Measurements from ENCODE around the gene DECR2. TPM values are rescaled to one million over a fixed set of nuclear protein-coding genes. Genes with fewer than 3 reads are reported as not detected.

Gene DECR2
- total RNA-seq, 1 experiment from 2014 or later = 52.6 TPM

DNA sequence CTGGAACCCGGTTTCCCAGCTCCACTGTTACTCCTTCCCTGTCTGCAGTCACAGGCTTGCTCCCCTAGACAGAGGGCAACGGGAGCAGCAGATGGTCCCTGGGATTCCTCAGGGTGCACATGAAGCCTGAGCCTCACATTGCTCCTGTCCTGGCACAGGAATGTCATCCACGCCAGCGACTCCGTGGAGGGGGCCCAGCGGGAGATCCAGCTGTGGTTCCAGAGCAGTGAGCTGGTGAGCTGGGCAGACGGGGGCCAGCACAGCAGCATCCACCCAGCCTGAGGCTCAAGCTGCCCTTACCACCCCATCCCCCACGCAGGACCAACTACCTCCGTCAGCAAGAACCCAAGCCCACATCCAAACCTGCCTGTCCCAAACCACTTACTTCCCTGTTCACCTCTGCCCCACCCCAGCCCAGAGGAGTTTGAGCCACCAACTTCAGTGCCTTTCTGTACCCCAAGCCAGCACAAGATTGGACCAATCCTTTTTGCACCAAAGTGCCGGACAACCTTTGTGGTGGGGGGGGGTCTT is 1.6 kb upstream of the DECR2 start:
- H3K4me3 ChIP-seq (ENCODE audit: low read depth, low read length) = no peak overlapping the region
- Mint-ChIP-seq H3K27me3 (ENCODE audit: insufficient read depth, unreplicated experiment) (no peaks in the 10 kb centered on the region), H3K9me3 (ENCODE audit: unreplicated experiment) (no peaks in the 10 kb centered on the region), H3K4me1 (ENCODE audit: low read depth, unreplicated experiment) (peaks cover under 1% of the 10 kb centered on the region), H3K4me3 (ENCODE audit: unreplicated experiment) (peak overlapping the region; percentile 76), H3K27ac (ENCODE audit: unreplicated experiment) (no peak overlapping the region), H3K36me3 (ENCODE audit: insufficient read depth, unreplicated experiment) (peaks cover 30% of the 10 kb centered on the region)
- BruUV-seq (replicated peaks) = no TSS peak
- intact Hi-C loops (cut with micrococcal nuclease; ENCODE audit: unreplicated experiment) = no loop called here
- H3K36me3 ChIP-seq (ENCODE audit: control insufficient read depth, insufficient read depth, low read length) = peaks cover 3% of the 10 kb centered on the region
- ChIA-PET POLR2A (interaction anchor here (0.6 kb wide), 1 partner anchor 29 kb away, joined by 4 read pairs; no protein-coding TSS in a partner anchor), CTCF (no interaction called here)
- no peak for TF ChIP-seq CTCF (IDR thresholded peaks at IDR 0.05; ENCODE audit: insufficient read depth in 1 of 2, low read depth in 1 of 2, low read length in 1 of 2, severe bottlenecking in 1 of 2, unreplicated experiment in 1 of 2)
- H3K9me3 ChIP-seq = no peaks in the 10 kb centered on the region
- DNase-seq = no peak
- H3K27me3 ChIP-seq (replicated peaks; ENCODE audit: control insufficient read depth, insufficient read depth, low read length) = no peaks in the 10 kb centered on the region
- H3K4me1 ChIP-seq = peaks cover 17% of the 10 kb centered on the region

DNA sequence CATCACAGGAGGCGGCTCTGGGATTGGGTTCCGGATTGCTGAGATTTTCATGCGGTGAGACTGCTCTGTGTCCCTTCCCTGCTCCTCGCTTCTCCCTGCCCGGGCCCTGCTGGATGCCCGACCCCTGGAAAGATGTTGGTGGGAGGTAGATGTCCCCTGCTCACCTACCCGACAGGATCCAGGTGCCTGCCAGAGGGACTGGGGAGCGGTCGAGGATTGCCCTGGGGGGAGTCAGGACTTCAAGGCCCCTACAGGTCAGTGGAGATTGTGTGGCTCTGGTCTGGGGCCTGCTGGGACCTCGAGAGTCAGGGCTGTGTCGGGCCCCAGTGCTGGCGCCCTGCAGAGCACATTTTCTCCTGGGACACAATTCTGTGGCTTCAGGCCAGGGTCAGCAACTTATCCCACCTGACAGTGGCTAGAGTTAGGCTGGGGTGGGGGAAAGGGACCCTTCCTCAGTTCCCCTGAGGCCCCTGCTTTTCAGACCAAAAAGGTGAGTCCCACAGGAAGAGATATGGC is 3.3 kb downstream of the DECR2 start:
- TF ChIP-seq CTCF (IDR thresholded peaks at IDR 0.05; ENCODE audit: insufficient read depth in 1 of 2, low read depth in 1 of 2, low read length in 1 of 2, severe bottlenecking in 1 of 2, unreplicated experiment in 1 of 2) = no peak
- peak overlapping the region; percentile 75 for H3K27ac Mint-ChIP-seq (ENCODE audit: unreplicated experiment)

DNA sequence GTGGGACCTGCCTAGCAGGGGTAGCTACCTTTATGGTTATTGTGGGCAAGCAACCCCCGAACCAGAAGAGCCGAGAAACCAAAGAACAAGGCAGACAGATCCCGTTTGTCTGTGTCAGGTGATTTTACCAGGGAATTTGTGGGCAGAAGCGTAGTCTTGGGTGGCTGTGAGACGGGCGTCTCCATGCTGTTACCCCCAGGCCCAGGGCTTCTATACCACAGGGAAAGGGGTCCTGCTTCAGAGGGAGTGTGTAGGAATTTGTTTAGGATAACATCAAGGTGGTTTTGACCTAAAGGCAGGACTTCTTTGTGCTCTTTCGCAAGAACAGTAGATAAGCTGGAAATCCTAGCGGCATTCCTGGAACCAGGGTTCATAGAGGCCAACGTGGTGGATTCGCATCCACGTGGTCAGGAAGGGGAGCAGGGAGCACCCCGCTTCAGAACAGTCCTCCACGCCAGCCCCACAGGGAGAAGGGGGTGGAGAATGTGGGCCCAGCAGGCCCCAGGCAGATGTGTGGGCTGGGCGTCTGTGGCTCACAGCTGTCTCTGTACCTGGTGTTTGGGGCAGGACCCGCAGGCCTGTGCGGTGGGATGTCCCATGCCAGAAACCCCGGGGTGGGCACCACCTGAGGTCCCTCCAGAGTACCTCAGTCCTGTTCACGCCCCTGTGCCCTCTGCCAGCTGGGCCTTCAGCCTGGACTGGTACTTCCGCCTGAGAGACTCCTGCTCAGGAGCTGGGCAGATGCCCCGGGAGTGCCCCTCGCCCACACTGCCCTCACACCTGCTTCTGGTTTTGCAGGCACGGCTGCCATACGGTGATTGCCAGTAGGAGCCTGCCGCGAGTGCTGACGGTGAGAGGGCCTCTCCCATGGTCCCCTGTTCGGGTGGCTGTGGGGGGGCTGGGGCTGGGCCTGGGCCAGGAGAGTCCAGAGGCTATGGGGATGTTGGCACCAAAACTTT is 4.1 kb downstream of the DECR2 start:
- H3K36me3 Mint-ChIP-seq (ENCODE audit: insufficient read depth, unreplicated experiment) = peaks cover 31% of the 10 kb centered on the region
- Histone ChIP-seq H3K9me3 (no peaks in the 10 kb centered on the region), H3K4me1 (peaks cover 30% of the 10 kb centered on the region), H3K4me3 (ENCODE audit: low read depth, low read length) (no peak overlapping the region), H3K27me3 (replicated peaks; ENCODE audit: control insufficient read depth, insufficient read depth, low read length) (no peaks in the 10 kb centered on the region), H3K36me3 (ENCODE audit: control insufficient read depth, insufficient read depth, low read length) (no peaks in the 10 kb centered on the region; the same call in 1 of the 2 replicates)
- DNase-seq = peak; percentile 60 to 66
- peak overlapping the region; percentile 50 for H3K4me3 Mint-ChIP-seq (ENCODE audit: unreplicated experiment)
- H3K27ac Mint-ChIP-seq (ENCODE audit: unreplicated experiment) = peak overlapping the region; percentile 75
- H3K9me3 Mint-ChIP-seq (ENCODE audit: unreplicated experiment) = no peaks in the 10 kb centered on the region
- ChIA-PET CTCF (no interaction called here), POLR2A (interaction anchor here (0.6 kb wide), 1 partner anchor 49 kb away, joined by 3 read pairs; no protein-coding TSS in a partner anchor)
- intact Hi-C loops (cut with micrococcal nuclease; ENCODE audit: unreplicated experiment) = no loop called here
- no peak for TF ChIP-seq CTCF (IDR thresholded peaks at IDR 0.05; ENCODE audit: insufficient read depth in 1 of 2, low read depth in 1 of 2, low read length in 1 of 2, severe bottlenecking in 1 of 2, unreplicated experiment in 1 of 2)
- peaks cover 7% of the 10 kb centered on the region for H3K4me1 Mint-ChIP-seq (ENCODE audit: low read depth, unreplicated experiment)
- H3K27me3 Mint-ChIP-seq (ENCODE audit: insufficient read depth, unreplicated experiment) = no peaks in the 10 kb centered on the region
- BruUV-seq (replicated peaks) = no TSS peak

More for the DNA sequence above, 3.3 kb downstream of the DECR2 start:
- peaks cover 30% of the 10 kb centered on the region for H3K4me1 ChIP-seq
- Mint-ChIP-seq H3K36me3 (ENCODE audit: insufficient read depth, unreplicated experiment) (peaks cover 30% of the 10 kb centered on the region), H3K9me3 (ENCODE audit: unreplicated experiment) (no peaks in the 10 kb centered on the region), H3K27me3 (ENCODE audit: insufficient read depth, unreplicated experiment) (no peaks in the 10 kb centered on the region), H3K4me3 (ENCODE audit: unreplicated experiment) (peak overlapping the region; percentile 50), H3K4me1 (ENCODE audit: low read depth, unreplicated experiment) (peaks cover 7% of the 10 kb centered on the region)
- POLR2A ChIA-PET = interaction anchor here (0.6 kb wide), 1 partner anchor 50 kb away, joined by 3 read pairs; no protein-coding TSS in a partner anchor
- no TSS peak for BruUV-seq (replicated peaks)
- H3K36me3 ChIP-seq (ENCODE audit: control insufficient read depth, insufficient read depth, low read length) = peaks cover 2% of the 10 kb centered on the region; the same call in 1 of the 2 replicates
- no peaks in the 10 kb centered on the region for H3K9me3 ChIP-seq
- DNase-seq = no peak
- CTCF ChIA-PET = no interaction called here
- intact Hi-C loops (cut with micrococcal nuclease; ENCODE audit: unreplicated experiment) = no loop called here
- no peak overlapping the region for H3K4me3 ChIP-seq (ENCODE audit: low read depth, low read length)
- H3K27me3 ChIP-seq (replicated peaks; ENCODE audit: control insufficient read depth, insufficient read depth, low read length) = no peaks in the 10 kb centered on the region
